ENCODE data around the gene CTCFL. TPM values are rescaled to one million over a fixed set of nuclear protein-coding genes. Genes with fewer than 3 reads are reported as not detected.
A peak's percentile ranks its signal among the peaks of the same experiment; 100 is the strongest.

Gene CTCFL
- total RNA-seq, 1 donor from 2014 or later = not detected

GRCh38 chr20:57509665-57510237 lies 15.2 kb downstream of the CTCFL start:
- H3K27me3 ChIP-seq (ENCODE audit: control insufficient read depth, insufficient read depth, low read length) = peaks cover 12% of the 10 kb centered on the region
- FAIRE-seq (no peak), DNase-seq (ENCODE audit: low read depth) (peak; percentile 9)
- H3K36me3 ChIP-seq (ENCODE audit: control insufficient read depth, insufficient read depth, low read length) = no peaks in the 10 kb centered on the region
- peak; percentile 69 for TF ChIP-seq CTCF (IDR thresholded peaks at IDR 0.05; ENCODE audit: insufficient read depth, low read length, severe bottlenecking)
- no peak overlapping the region for H3K4me3 ChIP-seq (ENCODE audit: low read depth, low read length)

GRCh38 chr20:57508831-57509230 lies 16.1 kb downstream of the CTCFL start:
- FAIRE-seq = no peak
- H3K27me3 ChIP-seq (ENCODE audit: control insufficient read depth, insufficient read depth, low read length) = peaks cover 12% of the 10 kb centered on the region
- TF ChIP-seq CTCF (IDR thresholded peaks at IDR 0.05; ENCODE audit: insufficient read depth, low read length, severe bottlenecking) = no peak
- H3K36me3 ChIP-seq (ENCODE audit: control insufficient read depth, insufficient read depth, low read length) = no peaks in the 10 kb centered on the region
- no peak for DNase-seq (ENCODE audit: low read depth)
- H3K4me3 ChIP-seq (ENCODE audit: low read depth, low read length) = no peak overlapping the region

GRCh38 chr20:57508381-57508780 lies 16.6 kb downstream of the CTCFL start:
- no peak for TF ChIP-seq CTCF (IDR thresholded peaks at IDR 0.05; ENCODE audit: insufficient read depth, low read length, severe bottlenecking)
- FAIRE-seq = no peak
- Histone ChIP-seq H3K36me3 (ENCODE audit: control insufficient read depth, insufficient read depth, low read length) (no peaks in the 10 kb centered on the region), H3K27me3 (ENCODE audit: control insufficient read depth, insufficient read depth, low read length) (peaks cover 12% of the 10 kb centered on the region), H3K4me3 (ENCODE audit: low read depth, low read length) (no peak overlapping the region)
- DNase-seq (ENCODE audit: low read depth) = no peak

- no peak for FAIRE-seq
- H3K36me3 ChIP-seq (ENCODE audit: control insufficient read depth, insufficient read depth, low read length) = no peaks in the 10 kb centered on the region
- no peak overlapping the region for H3K4me3 ChIP-seq (ENCODE audit: low read depth, low read length)
- TF ChIP-seq CTCF (IDR thresholded peaks at IDR 0.05; ENCODE audit: insufficient read depth, low read length, severe bottlenecking) = no peak
- DNase-seq (ENCODE audit: low read depth) = no peak
- H3K27me3 ChIP-seq (ENCODE audit: control insufficient read depth, insufficient read depth, low read length) = peaks cover 9% of the 10 kb centered on the region
Observed at GRCh38 chr20:57507477-57507876, 17.5 kb downstream of the CTCFL start.

- Histone ChIP-seq H3K36me3 (ENCODE audit: control insufficient read depth, insufficient read depth, low read length) (no peaks in the 10 kb centered on the region), H3K27me3 (ENCODE audit: control insufficient read depth, insufficient read depth, low read length) (peaks cover 9% of the 10 kb centered on the region), H3K4me3 (ENCODE audit: low read depth, low read length) (no peak overlapping the region)
- TF ChIP-seq CTCF (IDR thresholded peaks at IDR 0.05; ENCODE audit: insufficient read depth, low read length, severe bottlenecking) = no peak
- no peak for DNase-seq (ENCODE audit: low read depth)
- FAIRE-seq = no peak
Observed at GRCh38 chr20:57505979-57506378, 19.0 kb downstream of the CTCFL start.

- Histone ChIP-seq H3K36me3 (ENCODE audit: control insufficient read depth, insufficient read depth, low read length) (no peaks in the 10 kb centered on the region), H3K4me3 (ENCODE audit: low read depth, low read length) (no peak overlapping the region), H3K27me3 (ENCODE audit: control insufficient read depth, insufficient read depth, low read length) (peaks cover 11% of the 10 kb centered on the region)
- DNase-seq (ENCODE audit: low read depth) (no peak), FAIRE-seq (no peak)
- no peak for TF ChIP-seq CTCF (IDR thresholded peaks at IDR 0.05; ENCODE audit: insufficient read depth, low read length, severe bottlenecking)
Observed at GRCh38 chr20:57504411-57504810, 20.5 kb downstream of the CTCFL start.
